Right lobe of liver (tissue), 6 donors: Measurements from ENCODE around the gene EYA4. TPM values are rescaled to one million over a fixed set of nuclear protein-coding genes. Genes with fewer than 3 reads are reported as not detected.

ENCODE experiments used
- ATAC-seq, 4 donors: fragments of 200-7000 bp; cut with Tn5 transposase; one replicate each; pipeline ENCODE4 v1.9.1; 2020; ENCODE audit warnings: mild to moderate bottlenecking in 4 of 4, moderate library complexity in 4 of 4
- DNase-seq, 3 donors: peaks; one replicate each; pipeline ENCODE4 v3.0.0-alpha.2; 2020
- H3K27ac ChIP-seq, 3 donors: fragments of 200-600 bp; one replicate each; pipeline ENCODE4 v1.8.0; 2022
- H3K27me3 ChIP-seq, 2 donors: fragments of 200-600 bp; one replicate each; pipeline ENCODE4 v1.8.0; 2022
- H3K36me3 ChIP-seq, 4 donors: fragments of 200-600 bp; sonication (generic) in 1 of 4; one replicate each; pipeline versions ENCODE4 v1.5.1 to v1.8.0; 2017 to 2022; ENCODE audit warnings: control low read depth in 1 of 4
- H3K4me1 ChIP-seq, 4 donors: fragments of 200-600 bp; sonication (generic) in 1 of 4; one replicate each; pipeline versions ENCODE4 v1.5.1 to v1.8.0; 2017 to 2022; ENCODE audit warnings: control low read depth in 1 of 4
- H3K4me3 ChIP-seq, 3 donors: fragments of 200-600 bp; one replicate each; pipeline ENCODE4 v1.8.0; 2022
- H3K9me3 ChIP-seq, 4 donors: fragments of 200-600 bp; sonication (generic) in 1 of 4; one replicate each; pipeline versions ENCODE4 v1.5.1 to v1.8.0; 2017 to 2022; ENCODE audit warnings: control low read depth in 1 of 4
- POLR2A ChIP-seq: fragments of 450-650 bp; IDR thresholded peaks from one replicate; pipeline ENCODE4 v1.6.1; 2017; ENCODE audit warnings: antibody characterized with exemption, mild to moderate bottlenecking
- WGBS: methylation state at CpG from one replicate; pipeline ENCODE4 v1.1.6; 2018; ENCODE audit warnings: low coverage, low lambda C conversion rate; ENCODE audit not compliant: insufficient coverage; ENCODE audit errors: missing lambda C conversion rate; 5-methylcytosine and 5-hydroxymethylcytosine counted together
- intact Hi-C, 2 donors: fragments of 100-400 bp; cut with DNase I; formaldehyde crosslinking; loops; one replicate each; pipeline versions ENCODE4 v1.11.2 to v1.14.1; 2022
- total RNA-seq, 6 experiments: library from RNA; depleted of rRNA in 2 of 6; stranded (reverse); fragments of >200 nt in 2 of 6; fragmentation: NEBNext Ultra II Directional in 3 of 6; extraction: Animal tissue kit (Norgen Biotek cat#: 25700) in 3 of 6; gene quantifications; one replicate each; pipeline versions ENCODE4 v1.1.0 to v1.2.4, GENCODE V29; 2016 to 2023
- TF ChIP-seq, protein P1 (sequence below), 4 donors: fragments of 200-600 bp in 3 of 4; fragments of 450-650 bp in 1 of 4; IDR thresholded peaks; one replicate each; pipeline versions ENCODE4 v1.5.1 to v1.8.0; 2016 to 2022; ENCODE audit warnings: antibody characterized with exemption in 4 of 4, mild to moderate bottlenecking in 2 of 4
- donor health status: DM: no; HTN: yes; CAD: no.
- donor health status: DM: no; HTN: no; CAD: no.
- donor health status: DM: no; HTN: no; CAD: no.
- donor health status: DM: no; HTN: yes; CAD: no.
- donor health status: DM: no; HTN: yes; CAD: no.

Gene EYA4
- total RNA-seq, 6 experiments from 2014 or later: 0.09 to 0.37 (median 0.35) TPM; not detected in 1

DNA sequence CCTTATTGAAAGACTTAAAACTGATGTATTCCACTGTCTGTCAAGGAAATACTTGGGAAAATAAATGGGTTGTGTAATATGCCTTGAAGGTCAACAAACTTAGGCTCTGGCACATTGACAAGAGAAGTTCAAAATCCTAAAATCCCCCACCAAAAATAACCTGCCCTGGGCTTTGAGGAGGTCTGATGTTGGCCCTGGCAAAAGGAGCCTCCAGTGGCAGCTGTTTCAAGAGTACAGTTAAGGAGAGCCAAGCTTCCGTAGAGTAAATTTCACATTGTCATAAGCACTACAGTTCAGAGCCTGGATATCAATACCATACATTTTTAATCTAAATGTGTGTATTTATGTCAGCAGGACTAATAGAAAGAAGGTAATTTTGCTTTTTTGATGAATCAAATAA lies 282.7 kb downstream of the EYA4 start:
- H3K27ac ChIP-seq: no peak overlapping the region
- 60% methylated on average over 1 of the region's 1 CpG for WGBS
- H3K4me1 ChIP-seq: no peaks in the 10 kb centered on the region
- ATAC-seq (no peak), DNase-seq (no peak)
- intact Hi-C loops: no loop called here
- H3K9me3 ChIP-seq: no peaks in the 10 kb centered on the region
- no peak for TF ChIP-seq POLR2A
- TF ChIP-seq, protein P1, sequence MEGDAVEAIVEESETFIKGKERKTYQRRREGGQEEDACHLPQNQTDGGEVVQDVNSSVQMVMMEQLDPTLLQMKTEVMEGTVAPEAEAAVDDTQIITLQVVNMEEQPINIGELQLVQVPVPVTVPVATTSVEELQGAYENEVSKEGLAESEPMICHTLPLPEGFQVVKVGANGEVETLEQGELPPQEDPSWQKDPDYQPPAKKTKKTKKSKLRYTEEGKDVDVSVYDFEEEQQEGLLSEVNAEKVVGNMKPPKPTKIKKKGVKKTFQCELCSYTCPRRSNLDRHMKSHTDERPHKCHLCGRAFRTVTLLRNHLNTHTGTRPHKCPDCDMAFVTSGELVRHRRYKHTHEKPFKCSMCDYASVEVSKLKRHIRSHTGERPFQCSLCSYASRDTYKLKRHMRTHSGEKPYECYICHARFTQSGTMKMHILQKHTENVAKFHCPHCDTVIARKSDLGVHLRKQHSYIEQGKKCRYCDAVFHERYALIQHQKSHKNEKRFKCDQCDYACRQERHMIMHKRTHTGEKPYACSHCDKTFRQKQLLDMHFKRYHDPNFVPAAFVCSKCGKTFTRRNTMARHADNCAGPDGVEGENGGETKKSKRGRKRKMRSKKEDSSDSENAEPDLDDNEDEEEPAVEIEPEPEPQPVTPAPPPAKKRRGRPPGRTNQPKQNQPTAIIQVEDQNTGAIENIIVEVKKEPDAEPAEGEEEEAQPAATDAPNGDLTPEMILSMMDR (IDR thresholded peaks at IDR 0.05): no peak
- no peaks in the 10 kb centered on the region for H3K27me3 ChIP-seq
- no peaks in the 10 kb centered on the region for H3K36me3 ChIP-seq
- no peak overlapping the region for H3K4me3 ChIP-seq

DNA sequence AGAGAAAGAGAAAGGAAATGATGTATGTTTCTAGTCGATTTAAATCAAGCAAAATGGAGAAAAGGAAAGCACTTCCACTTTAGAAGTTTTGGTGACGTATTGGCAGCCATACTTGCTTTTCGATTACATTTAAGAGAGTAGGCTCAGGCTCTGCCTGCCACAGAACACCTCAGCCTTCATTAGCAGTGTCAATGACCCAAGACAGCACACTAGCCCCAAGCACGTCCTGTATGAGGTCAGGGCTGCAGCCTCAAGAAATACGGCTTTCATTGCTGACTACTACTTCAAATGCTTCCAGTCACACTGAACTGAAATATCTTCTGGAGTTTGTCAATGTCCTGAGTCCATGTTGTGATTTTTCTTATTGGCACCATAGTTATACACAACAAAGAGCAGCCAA lies 285.3 kb downstream of the EYA4 start:
- Histone ChIP-seq H3K36me3 (no peaks in the 10 kb centered on the region), H3K27ac (no peak overlapping the region), H3K9me3 (no peaks in the 10 kb centered on the region), H3K4me3 (no peak overlapping the region), H3K27me3 (no peaks in the 10 kb centered on the region), H3K4me1 (no peaks in the 10 kb centered on the region)
- WGBS: 69% methylated on average over 5 of the region's 5 CpGs
- intact Hi-C loops: no loop called here
- DNase-seq (no peak), ATAC-seq (no peak)
- TF ChIP-seq, protein P1 (IDR thresholded peaks at IDR 0.05): no peak
- no peak for TF ChIP-seq POLR2A

DNA sequence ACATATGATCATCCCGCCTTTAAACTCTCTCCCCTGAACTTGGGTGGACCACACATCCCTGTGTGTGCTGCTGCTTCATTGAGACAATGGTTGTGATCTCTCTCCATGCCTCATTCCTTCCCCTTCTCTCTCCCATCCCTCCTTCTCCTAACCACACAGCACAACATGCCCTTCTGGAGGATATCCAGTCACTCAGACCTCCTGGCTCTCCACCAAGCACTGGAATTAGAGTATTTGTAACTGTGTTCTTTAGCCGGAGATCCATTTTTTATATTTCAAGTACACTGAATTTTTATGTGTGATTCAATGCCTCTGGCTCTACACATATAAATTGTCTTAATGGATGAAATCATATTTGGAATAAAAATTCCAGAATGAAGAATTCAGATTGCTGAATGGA lies 287.4 kb downstream of the EYA4 start:
- H3K27me3 ChIP-seq: peaks cover 0 to 4% of the 10 kb centered on the region in 2 donors
- DNase-seq (no peak), ATAC-seq (no peak)
- TF ChIP-seq POLR2A: no peak
- TF ChIP-seq, protein P1 (IDR thresholded peaks at IDR 0.05): no peak
- H3K9me3 ChIP-seq: no peaks in the 10 kb centered on the region
- intact Hi-C loops: no loop called here
- H3K36me3 ChIP-seq: no peaks in the 10 kb centered on the region
- H3K4me1 ChIP-seq: no peaks in the 10 kb centered on the region
- H3K4me3 ChIP-seq: no peak overlapping the region
- WGBS: 46% methylated on average over 2 of the region's 2 CpGs
- H3K27ac ChIP-seq: no peak overlapping the region

DNA sequence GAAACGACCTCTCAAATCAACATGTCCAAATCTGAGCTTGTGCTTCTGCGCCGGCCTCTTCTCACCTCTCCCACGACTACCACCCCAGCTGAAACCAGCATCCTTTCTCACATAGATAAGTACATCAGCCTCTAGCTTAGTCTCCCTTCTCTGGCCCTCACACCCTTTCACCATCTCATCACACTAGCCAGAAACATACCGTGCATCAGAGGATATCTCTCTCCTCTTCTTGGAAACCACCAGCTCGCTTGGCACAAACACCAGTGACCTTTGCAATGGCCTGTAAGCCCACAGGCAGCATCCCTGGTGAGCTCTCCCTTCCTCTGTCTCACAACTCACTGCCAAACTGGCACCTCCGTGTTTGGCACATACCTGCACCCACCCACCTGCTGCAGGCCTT lies 291.8 kb downstream of the EYA4 start:
- intact Hi-C loops: no loop called here
- 45% methylated on average over 7 of the region's 7 CpGs for WGBS
- no peaks in the 10 kb centered on the region for H3K36me3 ChIP-seq
- DNase-seq (no peak), ATAC-seq (no peak)
- no peaks in the 10 kb centered on the region for H3K4me1 ChIP-seq
- H3K9me3 ChIP-seq: no peaks in the 10 kb centered on the region
- TF ChIP-seq, protein P1 (IDR thresholded peaks at IDR 0.05): no peak
- TF ChIP-seq POLR2A: no peak
- H3K4me3 ChIP-seq: no peak overlapping the region
- H3K27ac ChIP-seq: no peak overlapping the region
- peaks cover 0 to 4% of the 10 kb centered on the region in 2 donors for H3K27me3 ChIP-seq
